ENCODE measurements around the gene SRBD1. TPM values are rescaled to one million over a fixed set of nuclear protein-coding genes. Genes with fewer than 3 reads are reported as not detected.

Gene SRBD1
- polyA plus RNA-seq, 3 donors = 5.8 to 9.2 (median 7.0) TPM

DNA sequence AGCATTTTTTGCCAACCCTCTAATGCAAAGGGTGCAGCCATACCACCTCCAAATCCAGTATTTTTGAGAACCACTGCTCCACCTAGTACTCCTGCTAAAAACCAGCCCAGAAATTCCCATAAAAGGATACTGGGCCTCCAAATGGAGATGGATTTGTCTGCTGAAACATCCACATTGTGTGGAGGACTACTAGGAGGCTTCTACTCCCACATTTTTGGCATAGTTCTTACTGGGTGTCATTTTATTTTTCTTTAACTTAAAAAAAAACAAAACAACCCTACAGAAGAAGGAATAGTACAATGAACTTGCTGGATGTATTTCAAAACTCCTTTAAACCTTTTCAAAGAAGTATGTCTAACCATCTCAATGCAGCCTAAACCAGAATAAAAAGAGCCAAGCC, 219.2 kb downstream of the SRBD1 start:
- Mint-ChIP-seq H3K4me3 (no peak overlapping the region), H3K27me3 (ENCODE audit: low read depth in 3 of 3) (peaks cover 0 to 2% (median 0%) of the 10 kb centered on the region in 3 donors), H3K4me1 (no peaks in the 10 kb centered on the region), H3K36me3 (peaks cover 32 to 52% of the 10 kb centered on the region in 2 donors), H3K27ac (no peak overlapping the region), H3K9me3 (no peaks in the 10 kb centered on the region)
- H3K27me3 ChIP-seq (ENCODE audit: control insufficient read depth in 2 of 2, insufficient read depth in 2 of 2, low read length in 2 of 2) = no peaks in the 10 kb centered on the region
- no peak overlapping the region for H3K9ac ChIP-seq (ENCODE audit: insufficient read depth, low read length, poor library complexity, severe bottlenecking)
- no peaks in the 10 kb centered on the region for H3K9me3 ChIP-seq (replicated peaks in 1 of 2; ENCODE audit: control insufficient read depth in 1 of 2, insufficient read depth in 1 of 2, low read length in 2 of 2)
- DNase-seq = no peak
- H3K27ac ChIP-seq (ENCODE audit: low read depth in 1 of 2, low read length in 2 of 2) = no peak overlapping the region
- H3K79me2 ChIP-seq (ENCODE audit: insufficient read depth, low read length) = no peaks in the 10 kb centered on the region
- no peaks in the 10 kb centered on the region for H4K20me1 ChIP-seq (ENCODE audit: insufficient read depth, low read length)
- no peak overlapping the region for H2AFZ ChIP-seq (ENCODE audit: insufficient read depth, low read depth, low read length, poor library complexity, severe bottlenecking)
- H3K4me3 ChIP-seq (replicated peaks in 1 of 3; ENCODE audit: low read depth in 2 of 3, low read length in 3 of 3) = no peak overlapping the region
- no peaks in the 10 kb centered on the region for H3K4me1 ChIP-seq (ENCODE audit: control insufficient read depth in 1 of 2, insufficient read depth in 2 of 2, low read length in 2 of 2)
- peaks cover 21 to 62% of the 10 kb centered on the region in 2 donors for H3K36me3 ChIP-seq (replicated peaks in 1 of 2; ENCODE audit: control insufficient read depth in 1 of 2, insufficient read depth in 2 of 2, low read length in 2 of 2)
- TF ChIP-seq, protein P1, sequence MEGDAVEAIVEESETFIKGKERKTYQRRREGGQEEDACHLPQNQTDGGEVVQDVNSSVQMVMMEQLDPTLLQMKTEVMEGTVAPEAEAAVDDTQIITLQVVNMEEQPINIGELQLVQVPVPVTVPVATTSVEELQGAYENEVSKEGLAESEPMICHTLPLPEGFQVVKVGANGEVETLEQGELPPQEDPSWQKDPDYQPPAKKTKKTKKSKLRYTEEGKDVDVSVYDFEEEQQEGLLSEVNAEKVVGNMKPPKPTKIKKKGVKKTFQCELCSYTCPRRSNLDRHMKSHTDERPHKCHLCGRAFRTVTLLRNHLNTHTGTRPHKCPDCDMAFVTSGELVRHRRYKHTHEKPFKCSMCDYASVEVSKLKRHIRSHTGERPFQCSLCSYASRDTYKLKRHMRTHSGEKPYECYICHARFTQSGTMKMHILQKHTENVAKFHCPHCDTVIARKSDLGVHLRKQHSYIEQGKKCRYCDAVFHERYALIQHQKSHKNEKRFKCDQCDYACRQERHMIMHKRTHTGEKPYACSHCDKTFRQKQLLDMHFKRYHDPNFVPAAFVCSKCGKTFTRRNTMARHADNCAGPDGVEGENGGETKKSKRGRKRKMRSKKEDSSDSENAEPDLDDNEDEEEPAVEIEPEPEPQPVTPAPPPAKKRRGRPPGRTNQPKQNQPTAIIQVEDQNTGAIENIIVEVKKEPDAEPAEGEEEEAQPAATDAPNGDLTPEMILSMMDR (IDR thresholded peaks at IDR 0.05) = no peak
- H3K4me2 ChIP-seq (replicated peaks; ENCODE audit: extremely low read depth, low read length, poor library complexity, severe bottlenecking) = no peak overlapping the region
- intact Hi-C loops (cut with micrococcal nuclease) = no loop called here

DNA sequence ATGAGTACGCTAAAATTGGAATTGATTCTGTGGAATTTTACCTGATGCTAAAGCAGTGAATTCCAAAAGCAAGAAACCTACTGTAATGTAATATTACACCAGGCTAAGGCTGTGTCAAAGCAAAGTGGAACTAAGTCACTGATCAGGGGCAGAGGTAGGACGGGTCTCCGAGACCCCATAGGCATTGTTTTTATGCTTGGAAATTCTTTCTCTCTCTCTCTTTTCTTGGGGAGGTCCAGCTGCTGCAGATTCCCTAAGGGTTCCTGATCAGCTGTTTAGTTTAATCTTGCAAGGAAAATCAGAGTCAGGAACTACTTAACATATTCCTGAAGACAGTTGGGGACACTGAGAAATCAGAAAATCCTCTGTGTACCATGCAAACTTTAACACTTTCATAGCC, 220.2 kb downstream of the SRBD1 start:
- H3K27me3 ChIP-seq (ENCODE audit: control insufficient read depth in 2 of 2, insufficient read depth in 2 of 2, low read length in 2 of 2) = no peaks in the 10 kb centered on the region
- H3K79me2 ChIP-seq (ENCODE audit: insufficient read depth, low read length) = no peaks in the 10 kb centered on the region
- no peaks in the 10 kb centered on the region for H4K20me1 ChIP-seq (ENCODE audit: insufficient read depth, low read length)
- H3K27ac ChIP-seq (ENCODE audit: low read depth in 1 of 2, low read length in 2 of 2) = no peak overlapping the region
- intact Hi-C loops (cut with micrococcal nuclease) = no loop called here
- peaks cover 0 to 2% (median 0%) of the 10 kb centered on the region in 3 donors for H3K27me3 Mint-ChIP-seq (ENCODE audit: low read depth in 3 of 3)
- H3K4me1 Mint-ChIP-seq = no peaks in the 10 kb centered on the region
- H3K4me3 Mint-ChIP-seq = no peak overlapping the region
- no peak overlapping the region for H2AFZ ChIP-seq (ENCODE audit: insufficient read depth, low read depth, low read length, poor library complexity, severe bottlenecking)
- no peaks in the 10 kb centered on the region for H3K9me3 Mint-ChIP-seq
- H3K4me2 ChIP-seq (replicated peaks; ENCODE audit: extremely low read depth, low read length, poor library complexity, severe bottlenecking) = no peak overlapping the region
- no peak overlapping the region for H3K4me3 ChIP-seq (replicated peaks in 1 of 3; ENCODE audit: low read depth in 2 of 3, low read length in 3 of 3)
- TF ChIP-seq, protein P1 (IDR thresholded peaks at IDR 0.05) = no peak
- no peak overlapping the region for H3K9ac ChIP-seq (ENCODE audit: insufficient read depth, low read length, poor library complexity, severe bottlenecking)
- peaks cover 32 to 52% of the 10 kb centered on the region in 2 donors for H3K36me3 Mint-ChIP-seq
- H3K27ac Mint-ChIP-seq = no peak overlapping the region
- H3K36me3 ChIP-seq (replicated peaks in 1 of 2; ENCODE audit: control insufficient read depth in 1 of 2, insufficient read depth in 2 of 2, low read length in 2 of 2) = peaks cover 21 to 62% of the 10 kb centered on the region in 2 donors
- WGBS (ENCODE audit: insufficient coverage) = 100% methylated on average over 2 of the region's 3 CpGs
- no peak for DNase-seq
- no peaks in the 10 kb centered on the region for H3K4me1 ChIP-seq (ENCODE audit: control insufficient read depth in 1 of 2, insufficient read depth in 2 of 2, low read length in 2 of 2)
- no peaks in the 10 kb centered on the region for H3K9me3 ChIP-seq (replicated peaks in 1 of 2; ENCODE audit: control insufficient read depth in 1 of 2, insufficient read depth in 1 of 2, low read length in 2 of 2)
